T-helper 22 cell (primary cell): ENCODE data around the gene DNAJC1.
"Not testable (repeated sequence)": the region's sequence is repeated elsewhere in the genome, so short reads cannot be mapped to it uniquely, and the experiment has no call there.

Experiments used
- DNase-seq: peaks from one replicate; pipeline ENCODE4 v3.0.0-alpha.2; 2020; ENCODE audit warnings: low read depth

DNAJC1 gene

GRCh38 chr10:22003177-22003963 is at the start of gene DNAJC1:
Gene DNAJC1 (minus strand): TSS chr10:22003730. CDS start chr10:22003434, 296 bp downstream.
- DNase-seq = peak; percentile 94

DNA sequence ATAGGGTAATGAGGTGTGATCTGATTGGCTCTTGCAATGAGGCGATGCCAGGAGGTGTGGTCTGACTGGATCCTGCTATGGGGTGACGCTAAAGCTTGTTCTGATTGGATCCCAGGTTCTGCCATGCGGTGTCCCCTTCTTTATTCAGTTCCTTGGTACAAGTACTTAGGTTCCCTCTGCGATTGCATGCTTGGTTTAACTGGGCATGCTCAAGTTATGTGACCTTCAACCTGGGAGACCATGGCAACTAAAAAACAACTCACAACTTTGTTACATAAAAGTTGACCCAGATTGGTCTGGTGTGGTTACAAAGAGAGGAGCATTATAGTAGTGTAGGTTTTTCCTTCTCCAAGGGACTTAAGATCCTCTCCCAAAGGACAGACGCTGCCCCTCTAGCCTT is 49.5 kb upstream of the DNAJC1 start:
- DNase-seq = no peak

DNA sequence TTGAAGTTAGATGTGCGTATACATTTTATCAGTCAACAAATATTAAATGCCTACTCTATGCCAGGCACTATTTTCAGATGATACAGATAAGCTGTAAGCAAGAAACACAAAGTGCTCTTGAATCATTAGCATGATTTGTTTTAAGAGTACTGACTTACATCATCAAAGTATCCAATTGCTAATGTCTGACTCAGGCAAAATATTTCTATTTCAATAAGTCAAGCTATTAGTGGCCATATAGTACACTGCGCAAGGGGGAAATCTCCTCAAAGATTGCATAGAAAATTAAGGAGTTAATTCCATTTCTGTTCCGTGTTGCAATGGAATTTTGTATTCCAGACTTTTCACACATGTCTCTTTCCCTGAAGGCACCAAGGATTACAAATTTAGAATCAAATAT is 46.1 kb upstream of the DNAJC1 start:
- DNase-seq = no peak

GRCh38 chr10:22047812-22048211 is 44.3 kb upstream of the DNAJC1 start:
- no peak for DNase-seq

DNA sequence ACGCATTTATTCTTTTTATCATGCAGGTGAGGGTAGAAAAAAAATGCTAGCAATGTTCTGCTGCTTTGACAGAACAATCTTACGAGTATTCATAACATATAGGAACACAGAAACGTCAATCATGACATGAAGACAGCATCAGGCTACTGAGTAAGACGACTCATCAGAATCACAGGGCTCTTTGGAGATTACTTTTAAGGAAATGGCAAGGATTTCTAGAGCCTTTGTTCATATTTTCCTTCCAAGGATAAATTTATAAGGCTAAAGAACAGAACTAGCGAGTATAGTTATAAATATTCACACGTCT is 39.8 kb upstream of the DNAJC1 start:
- no peak for DNase-seq

- DNase-seq = no peak
Measured at GRCh38 chr10:22042557-22043326, 39.2 kb upstream of the DNAJC1 start.

- no peak for DNase-seq
Measured at GRCh38 chr10:22034333-22034732, 30.8 kb upstream of the DNAJC1 start.

DNA sequence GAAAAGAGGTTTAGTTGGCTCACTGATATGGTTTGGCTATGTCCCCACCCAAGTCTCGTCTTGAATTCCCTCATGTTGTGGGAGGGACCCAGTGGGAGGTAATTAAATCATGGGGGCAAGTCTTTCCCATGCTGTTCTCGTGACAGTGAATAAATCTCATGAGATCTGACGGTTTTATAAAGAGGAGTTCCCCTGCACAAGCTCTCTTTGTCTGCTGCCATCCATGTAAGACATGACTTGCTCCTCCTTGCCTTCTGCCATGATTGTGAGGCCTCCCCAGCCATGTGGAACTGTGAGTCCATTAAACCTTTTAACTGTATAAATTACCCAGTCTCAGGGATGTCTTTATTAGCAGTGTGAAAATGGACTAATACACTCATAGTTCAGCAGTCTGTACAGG is 28.7 kb upstream of the DNAJC1 start:
- not testable (repeated sequence) for DNase-seq

GRCh38 chr10:22030421-22030820 is 26.9 kb upstream of the DNAJC1 start:
- no peak for DNase-seq

DNA sequence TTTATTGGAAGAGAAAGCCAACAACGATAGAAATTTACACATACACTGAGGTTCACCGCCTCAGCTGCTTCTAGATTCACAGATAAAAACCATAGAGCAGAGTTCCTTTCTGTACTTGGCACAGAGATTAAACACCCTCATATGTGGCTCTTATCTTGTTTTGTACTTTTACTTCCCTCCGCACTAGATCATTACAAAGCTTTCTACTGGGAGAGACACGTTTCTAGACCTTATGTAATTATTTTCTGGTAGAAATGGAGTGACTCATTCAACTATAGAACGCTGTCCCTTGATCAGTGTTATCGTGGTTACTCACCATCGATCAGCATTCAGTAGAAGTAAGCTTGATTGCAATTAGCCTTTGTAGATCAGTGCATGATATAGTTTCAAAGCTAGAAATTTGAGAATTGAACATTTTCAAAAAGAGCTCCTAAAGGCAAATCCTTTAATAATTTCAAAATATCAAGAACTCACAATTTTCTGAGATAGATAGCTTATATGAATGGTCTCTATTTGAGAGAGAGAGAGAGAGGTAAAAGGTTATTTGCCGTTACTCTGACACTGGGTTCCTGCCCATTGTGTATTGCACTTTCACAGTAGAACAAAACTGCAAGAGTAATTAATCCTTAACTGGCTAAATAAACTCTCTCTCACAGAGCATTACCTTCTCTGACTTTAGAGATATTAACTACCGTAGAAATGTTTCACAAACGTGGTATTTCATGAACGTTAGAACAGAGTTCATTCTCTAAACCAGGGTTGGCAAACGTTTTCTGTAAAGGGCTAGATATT is 26.1 kb upstream of the DNAJC1 start:
- no peak for DNase-seq

- no peak for DNase-seq
Measured at GRCh38 chr10:22027364-22028238, 24.1 kb upstream of the DNAJC1 start.

GRCh38 chr10:22026287-22026686 is 22.8 kb upstream of the DNAJC1 start:
- DNase-seq = no peak

GRCh38 chr10:22023508-22023907 is 20.0 kb upstream of the DNAJC1 start:
- no peak for DNase-seq

GRCh38 chr10:22022257-22023032 is 18.9 kb upstream of the DNAJC1 start:
- peak; percentile 17 for DNase-seq

DNA sequence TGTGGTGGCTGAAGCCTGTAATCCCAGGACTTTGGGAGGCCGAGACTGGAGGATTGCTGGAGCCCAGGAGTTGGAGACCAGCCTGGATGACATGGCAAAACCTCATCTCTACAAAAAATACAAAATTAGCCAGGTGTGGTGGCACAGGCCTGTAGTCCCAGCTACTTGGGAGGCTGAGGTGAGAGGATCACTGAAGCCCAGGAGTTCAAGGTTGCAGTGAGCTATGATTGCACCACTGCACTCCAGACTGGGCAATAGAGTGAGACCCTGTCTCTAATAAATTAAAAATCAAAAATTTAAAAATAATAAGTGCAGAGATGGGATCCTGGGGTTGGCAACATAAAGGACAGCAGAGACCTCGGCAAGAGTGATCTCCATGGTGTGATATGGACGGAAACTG is 17.6 kb upstream of the DNAJC1 start:
- DNase-seq = not testable (repeated sequence)

DNA sequence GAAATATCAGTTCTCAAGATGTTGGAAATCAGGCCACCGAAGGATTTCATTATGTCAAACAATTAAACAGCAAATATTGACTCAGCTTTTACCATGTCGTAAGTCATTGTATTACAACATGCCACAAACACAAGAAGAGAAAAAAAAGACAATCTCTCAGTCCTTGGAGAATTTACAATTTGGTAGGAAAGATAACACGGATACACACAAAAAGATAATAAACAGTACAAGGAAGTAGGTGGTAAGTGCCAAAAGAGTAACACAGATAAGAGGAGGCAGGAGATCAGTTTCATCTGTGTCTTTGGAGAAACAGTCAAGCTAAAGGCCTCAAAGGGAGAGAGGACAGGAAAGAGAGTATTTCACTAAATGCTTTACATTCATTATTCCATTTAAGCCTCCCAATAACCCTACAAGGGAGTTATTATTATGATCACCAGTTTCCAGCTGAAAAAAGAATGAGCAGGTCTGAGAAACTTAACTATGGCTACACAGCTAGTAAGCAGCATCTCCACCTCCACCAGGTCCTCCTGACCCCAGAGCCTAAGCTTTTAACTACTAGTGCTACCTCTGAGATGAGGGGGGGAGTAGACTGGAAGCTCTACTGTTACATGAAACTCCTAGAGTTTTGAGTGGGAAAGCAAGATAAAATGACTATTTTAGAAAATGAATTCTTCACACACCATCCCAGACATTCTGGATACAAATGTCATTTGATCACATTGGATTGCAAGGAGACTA is 13.9 kb upstream of the DNAJC1 start:
- DNase-seq = no peak

DNA sequence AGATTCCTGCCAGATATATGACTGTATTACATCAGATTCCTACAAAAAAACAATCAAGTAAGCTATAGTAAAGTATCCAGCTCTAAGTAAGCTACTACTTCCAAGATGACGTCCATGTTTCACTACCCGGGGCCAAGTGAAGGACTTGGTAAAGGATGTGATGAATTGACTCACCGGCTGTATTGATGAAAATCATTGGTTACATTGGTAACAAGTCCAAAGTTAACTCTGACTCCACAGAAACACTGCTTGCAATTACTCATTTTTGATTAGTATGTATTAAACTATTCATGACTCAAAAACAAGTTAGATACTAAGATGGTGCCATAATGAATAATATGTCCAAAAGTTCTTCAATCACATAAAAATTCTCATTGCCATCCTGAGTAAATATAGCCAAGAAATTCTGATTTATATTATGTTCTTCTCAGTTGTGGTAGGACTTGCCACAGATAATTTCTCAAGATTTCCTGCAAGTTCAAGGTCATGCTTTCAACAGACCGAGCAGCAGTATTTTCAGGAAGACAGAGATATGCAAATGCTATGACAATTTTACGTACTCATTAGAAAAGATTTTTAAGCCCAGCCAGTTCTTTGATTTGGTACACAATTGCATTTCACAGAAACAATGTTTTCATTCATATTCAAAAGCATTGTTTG is 12.6 kb upstream of the DNAJC1 start:
- no peak for DNase-seq

DNA sequence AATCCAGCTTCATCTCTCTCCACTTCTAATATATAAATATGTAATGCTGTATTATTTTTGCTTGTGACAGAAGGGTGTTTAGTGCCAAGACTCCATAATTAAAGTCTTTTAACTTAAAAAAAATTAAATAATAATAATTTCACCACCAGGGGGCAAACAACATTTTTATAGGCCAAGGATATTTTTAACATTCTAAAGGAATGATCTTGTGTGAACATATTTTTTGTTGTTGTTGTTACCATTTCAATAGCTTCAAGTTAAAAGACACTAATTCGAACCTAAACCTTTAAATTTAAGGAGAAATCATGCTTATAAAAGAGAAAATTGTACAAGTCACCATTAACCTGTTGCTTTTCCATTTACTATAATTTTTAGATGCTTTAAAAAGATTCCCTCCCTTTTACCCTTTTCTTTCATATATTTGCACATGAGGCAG is 7.5 kb upstream of the DNAJC1 start:
- no peak for DNase-seq

DNA sequence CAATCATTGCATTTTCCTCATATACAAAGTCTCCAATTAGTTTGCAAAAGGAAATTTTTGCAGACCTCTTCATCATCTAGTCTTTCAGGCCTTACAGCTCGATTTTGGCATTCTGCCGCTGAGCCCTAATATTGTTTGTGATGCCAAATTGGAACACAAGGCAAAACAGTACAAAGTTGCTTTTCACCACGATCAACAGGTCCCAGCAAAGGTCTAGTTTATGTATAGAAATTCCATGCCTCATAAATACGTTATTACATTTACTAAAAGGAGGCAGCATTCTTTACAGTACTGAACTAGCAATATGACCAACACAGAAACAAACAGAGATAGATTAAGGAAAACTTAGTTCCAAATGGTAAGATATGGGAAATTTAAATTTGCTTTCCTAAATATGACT is 7.0 kb upstream of the DNAJC1 start:
- DNase-seq = no peak
